ENCODE data around the gene RFX1. TPM values are rescaled to one million over a fixed set of nuclear protein-coding genes. Genes with fewer than 3 reads are reported as not detected.

RFX1 gene
- polyA plus RNA-seq, 1 donor from 2014 or later = 2.2 TPM

DNA sequence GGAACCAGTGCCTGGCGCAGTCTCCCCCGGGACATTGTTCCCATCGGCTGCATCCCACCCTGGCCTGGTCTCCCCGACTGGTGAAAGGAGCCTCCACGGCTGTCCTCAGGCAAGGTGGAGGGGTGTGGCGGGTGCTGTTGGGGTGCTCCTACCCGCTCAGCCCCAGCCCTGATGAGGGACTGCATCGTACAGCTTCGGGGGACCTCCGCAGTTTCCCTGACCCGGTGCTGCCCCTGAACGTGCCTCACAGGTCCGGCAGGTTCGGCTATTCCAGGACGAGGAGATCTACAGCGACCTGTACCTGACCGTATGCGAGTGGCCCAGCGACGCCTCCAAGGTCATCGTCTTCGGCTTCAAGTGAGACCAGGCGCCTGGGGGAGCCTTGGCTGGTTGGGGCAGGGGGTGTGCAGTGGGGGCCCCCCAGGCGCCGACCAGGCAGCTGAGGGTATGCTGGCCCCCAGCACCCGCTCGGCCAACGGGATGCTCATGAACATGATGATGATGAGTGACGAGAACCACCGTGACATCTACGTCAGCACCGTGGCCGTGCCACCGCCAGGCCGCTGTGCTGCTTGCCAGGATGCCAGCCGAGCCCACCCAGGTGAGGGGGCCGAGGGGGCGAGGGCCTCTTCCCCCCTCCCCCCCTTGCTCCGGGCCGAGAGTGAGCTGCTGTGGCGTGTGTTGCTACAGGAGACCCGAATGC, 50.3 kb downstream of the RFX1 start:
- Histone ChIP-seq H3K79me2 (replicated peaks; ENCODE audit: insufficient read depth, low read length) (peaks cover 14% of the 10 kb centered on the region), H3K36me3 (ENCODE audit: insufficient read depth, low read length) (no peaks in the 10 kb centered on the region), H3K27me3 (ENCODE audit: insufficient read depth, low read depth, low read length) (no peaks in the 10 kb centered on the region), H3K9me3 (ENCODE audit: low read length) (no peaks in the 10 kb centered on the region), H4K20me1 (ENCODE audit: insufficient read depth) (no peaks in the 10 kb centered on the region), H3K9ac (ENCODE audit: low read length) (no peak overlapping the region), H3K9me2 (ENCODE audit: insufficient read depth, low read length) (no peaks in the 10 kb centered on the region), H3F3A (ENCODE audit: insufficient read depth, low read length, poor library complexity, severe bottlenecking) (no peaks in the 10 kb centered on the region), H3K27ac (ENCODE audit: low read length) (no peak overlapping the region), H3K4me3 (ENCODE audit: low read length) (no peak overlapping the region), H3K4me2 (ENCODE audit: low read length) (no peak overlapping the region), H2AFZ (ENCODE audit: low read depth, low read length) (no peak overlapping the region)
- TF ChIP-seq RAD21 (conservative IDR thresholded peaks at IDR 0.05) (no peak), EP300 (conservative IDR thresholded peaks at IDR 0.05; ENCODE audit: poor library complexity, severe bottlenecking) (no peak), SMC3 (conservative IDR thresholded peaks at IDR 0.05; ENCODE audit: poor library complexity) (no peak), MXI1 (conservative IDR thresholded peaks at IDR 0.05; ENCODE audit: poor library complexity, severe bottlenecking) (no peak), EZH2 (IDR thresholded peaks at IDR 0.05; ENCODE audit: borderline replicate concordance, insufficient read depth, low read length, poor library complexity, severe bottlenecking) (no peak), TAF1 (IDR thresholded peaks at IDR 0.05; ENCODE audit: low read depth) (no peak), POLR2AphosphoS5 (IDR thresholded peaks at IDR 0.05) (no peak)

DNA sequence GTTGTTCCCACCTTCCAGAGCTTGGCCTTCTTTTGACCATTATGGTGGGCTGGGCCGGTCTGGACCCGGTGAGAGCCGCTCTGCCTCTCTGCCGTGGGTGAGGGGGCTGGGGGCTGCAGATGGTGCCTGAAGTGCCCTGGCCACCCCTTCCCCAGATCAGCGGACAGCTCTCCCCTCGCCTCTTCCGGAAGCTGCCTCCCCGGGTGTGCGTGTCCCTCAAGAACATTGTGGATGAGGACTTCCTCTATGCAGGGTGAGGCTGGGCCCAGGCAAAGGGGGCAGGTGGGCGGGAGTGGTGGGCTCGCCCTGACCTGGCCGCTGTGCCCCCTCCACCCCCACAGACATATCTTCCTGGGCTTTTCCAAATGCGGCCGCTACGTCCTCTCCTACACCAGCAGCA, 51.9 kb downstream of the RFX1 start:
- H3K4me3 ChIP-seq (ENCODE audit: low read length) = peak overlapping the region; percentile 91
- no peaks in the 10 kb centered on the region for H3K9me3 ChIP-seq (ENCODE audit: low read length)
- no peaks in the 10 kb centered on the region for H3K36me3 ChIP-seq (ENCODE audit: insufficient read depth, low read length)
- no peaks in the 10 kb centered on the region for H3F3A ChIP-seq (ENCODE audit: insufficient read depth, low read length, poor library complexity, severe bottlenecking)
- H3K4me2 ChIP-seq (ENCODE audit: low read length) = no peak overlapping the region
- TF ChIP-seq MXI1 (conservative IDR thresholded peaks at IDR 0.05; ENCODE audit: poor library complexity, severe bottlenecking) (no peak), POLR2AphosphoS5 (IDR thresholded peaks at IDR 0.05) (no peak), RAD21 (conservative IDR thresholded peaks at IDR 0.05) (no peak), EZH2 (IDR thresholded peaks at IDR 0.05; ENCODE audit: borderline replicate concordance, insufficient read depth, low read length, poor library complexity, severe bottlenecking) (no peak), CTCF (IDR thresholded peaks at IDR 0.05; ENCODE audit: poor library complexity, severe bottlenecking) (no peak), TAF1 (IDR thresholded peaks at IDR 0.05; ENCODE audit: low read depth) (no peak), SMC3 (conservative IDR thresholded peaks at IDR 0.05; ENCODE audit: poor library complexity) (no peak), EP300 (conservative IDR thresholded peaks at IDR 0.05; ENCODE audit: poor library complexity, severe bottlenecking) (no peak)
- TF ChIP-seq, protein P1, sequence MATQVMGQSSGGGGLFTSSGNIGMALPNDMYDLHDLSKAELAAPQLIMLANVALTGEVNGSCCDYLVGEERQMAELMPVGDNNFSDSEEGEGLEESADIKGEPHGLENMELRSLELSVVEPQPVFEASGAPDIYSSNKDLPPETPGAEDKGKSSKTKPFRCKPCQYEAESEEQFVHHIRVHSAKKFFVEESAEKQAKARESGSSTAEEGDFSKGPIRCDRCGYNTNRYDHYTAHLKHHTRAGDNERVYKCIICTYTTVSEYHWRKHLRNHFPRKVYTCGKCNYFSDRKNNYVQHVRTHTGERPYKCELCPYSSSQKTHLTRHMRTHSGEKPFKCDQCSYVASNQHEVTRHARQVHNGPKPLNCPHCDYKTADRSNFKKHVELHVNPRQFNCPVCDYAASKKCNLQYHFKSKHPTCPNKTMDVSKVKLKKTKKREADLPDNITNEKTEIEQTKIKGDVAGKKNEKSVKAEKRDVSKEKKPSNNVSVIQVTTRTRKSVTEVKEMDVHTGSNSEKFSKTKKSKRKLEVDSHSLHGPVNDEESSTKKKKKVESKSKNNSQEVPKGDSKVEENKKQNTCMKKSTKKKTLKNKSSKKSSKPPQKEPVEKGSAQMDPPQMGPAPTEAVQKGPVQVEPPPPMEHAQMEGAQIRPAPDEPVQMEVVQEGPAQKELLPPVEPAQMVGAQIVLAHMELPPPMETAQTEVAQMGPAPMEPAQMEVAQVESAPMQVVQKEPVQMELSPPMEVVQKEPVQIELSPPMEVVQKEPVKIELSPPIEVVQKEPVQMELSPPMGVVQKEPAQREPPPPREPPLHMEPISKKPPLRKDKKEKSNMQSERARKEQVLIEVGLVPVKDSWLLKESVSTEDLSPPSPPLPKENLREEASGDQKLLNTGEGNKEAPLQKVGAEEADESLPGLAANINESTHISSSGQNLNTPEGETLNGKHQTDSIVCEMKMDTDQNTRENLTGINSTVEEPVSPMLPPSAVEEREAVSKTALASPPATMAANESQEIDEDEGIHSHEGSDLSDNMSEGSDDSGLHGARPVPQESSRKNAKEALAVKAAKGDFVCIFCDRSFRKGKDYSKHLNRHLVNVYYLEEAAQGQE (IDR thresholded peaks at IDR 0.05; ENCODE audit: borderline replicate concordance) = no peak
- no peak overlapping the region for H2AFZ ChIP-seq (ENCODE audit: low read depth, low read length)
- no peaks in the 10 kb centered on the region for H3K27me3 ChIP-seq (ENCODE audit: insufficient read depth, low read depth, low read length)
- no peaks in the 10 kb centered on the region for H4K20me1 ChIP-seq (ENCODE audit: insufficient read depth)
- H3K9me2 ChIP-seq (ENCODE audit: insufficient read depth, low read length) = no peaks in the 10 kb centered on the region
- H3K79me2 ChIP-seq (replicated peaks; ENCODE audit: insufficient read depth, low read length) = peaks cover 14% of the 10 kb centered on the region
- peak overlapping the region; percentile 91 for H3K9ac ChIP-seq (ENCODE audit: low read length)
- H3K27ac ChIP-seq (ENCODE audit: low read length) = no peak overlapping the region

All from neural cell (in vitro differentiated cells).